H9 (cell line): ENCODE measurements around the gene CSNK1G1. TPM values are rescaled to one million over a fixed set of nuclear protein-coding genes. Genes with fewer than 3 reads are reported as not detected.

Experiments used
- DNase-seq: peaks from one replicate; pipeline ENCODE4 v3.0.0-alpha.2; 2017
- H2AFZ ChIP-seq: one replicate; pipeline ENCODE4 v1.6.1; 2013; ENCODE audit warnings: mild to moderate bottlenecking, low read length, control low read depth, moderate library complexity
- H2AK5ac ChIP-seq: 2 replicates; pipeline ENCODE4 v1.6.1; 2013; ENCODE audit warnings: low read length, control low read depth, mixed read lengths; ENCODE audit not compliant: insufficient read length
- H2BK120ac ChIP-seq: one replicate; pipeline ENCODE4 v1.6.1; 2013; ENCODE audit warnings: low read depth, mild to moderate bottlenecking, low read length, control low read depth, inconsistent platforms; ENCODE audit not compliant: poor library complexity, severe bottlenecking
- H2BK12ac ChIP-seq: 2 replicates; pipeline ENCODE4 v1.6.1; 2013; ENCODE audit warnings: low read length, control low read depth, mixed read lengths, low read depth; ENCODE audit not compliant: insufficient read length
- H2BK15ac ChIP-seq: 2 replicates; pipeline ENCODE4 v1.6.1; 2013; ENCODE audit warnings: low read depth, low read length, control low read depth
- H2BK20ac ChIP-seq: one replicate; pipeline ENCODE4 v1.6.1; 2013; ENCODE audit warnings: low read depth, mild to moderate bottlenecking, low read length, control low read depth, inconsistent platforms; ENCODE audit not compliant: poor library complexity, severe bottlenecking
- H2BK5ac ChIP-seq: 2 replicates; pipeline ENCODE4 v1.6.1; 2013; ENCODE audit warnings: low read length, control low read depth, mixed read lengths; ENCODE audit not compliant: insufficient read length
- H3K14ac ChIP-seq: 2 replicates; pipeline ENCODE4 v1.6.1; 2013; ENCODE audit warnings: low read length, control low read depth; ENCODE audit not compliant: insufficient read depth
- H3K18ac ChIP-seq: 2 replicates; pipeline ENCODE4 v1.6.1; 2013; ENCODE audit warnings: low read depth, mild to moderate bottlenecking, mixed read lengths, low read length, control low read depth; ENCODE audit not compliant: insufficient read length
- H3K23ac ChIP-seq: 2 replicates; pipeline ENCODE4 v1.6.1; 2013; ENCODE audit warnings: low read length, control low read depth, mixed read lengths, low read depth; ENCODE audit not compliant: insufficient read length
- H3K23me2 ChIP-seq: 2 replicates; pipeline ENCODE4 v1.6.1; 2013; ENCODE audit warnings: low read depth, mild to moderate bottlenecking, mixed read lengths, low read length, control low read depth; ENCODE audit not compliant: insufficient read length, poor library complexity, severe bottlenecking
- H3K27ac ChIP-seq: 2 replicates; pipeline ENCODE4 v1.5.1; 2013; ENCODE audit warnings: low read length, control low read depth, mixed read lengths, low read depth; ENCODE audit not compliant: insufficient read length
- H3K27me3 ChIP-seq: 2 replicates; pipeline ENCODE4 v1.6.1; 2013; ENCODE audit warnings: low read length, control low read depth, inconsistent platforms; ENCODE audit not compliant: insufficient read depth
- H3K4ac ChIP-seq: 2 replicates; pipeline ENCODE4 v1.6.1; 2013; ENCODE audit warnings: low read depth, mild to moderate bottlenecking, control low read depth, inconsistent platforms, low read length, moderate library complexity
- H3K4me1 ChIP-seq: 2 replicates; pipeline ENCODE4 v1.6.1; 2013; ENCODE audit warnings: low read length, control low read depth, inconsistent platforms; ENCODE audit not compliant: insufficient read depth
- H3K4me2 ChIP-seq: 2 replicates; pipeline ENCODE4 v1.6.1; 2013; ENCODE audit warnings: low read length, control low read depth, mixed read lengths; ENCODE audit not compliant: insufficient read length, insufficient read depth
- H3K56ac ChIP-seq: 2 replicates; pipeline ENCODE4 v1.6.1; 2013; ENCODE audit warnings: low read depth, mild to moderate bottlenecking, mixed read lengths, low read length, control low read depth; ENCODE audit not compliant: insufficient read length
- H3K79me1 ChIP-seq: 2 replicates; pipeline ENCODE4 v1.6.1; 2013; ENCODE audit warnings: low read depth, mild to moderate bottlenecking, moderate library complexity, low read length, control low read depth, inconsistent platforms; ENCODE audit not compliant: insufficient read depth, poor library complexity, severe bottlenecking
- H3K79me2 ChIP-seq: 2 replicates; pipeline ENCODE4 v1.6.1; 2013; ENCODE audit warnings: low read length, control low read depth, inconsistent platforms; ENCODE audit not compliant: insufficient read depth
- H3K9ac ChIP-seq: 2 replicates; pipeline ENCODE4 v1.6.1; 2013; ENCODE audit warnings: low read length, control low read depth, mixed read lengths; ENCODE audit not compliant: insufficient read length; ENCODE audit errors: extremely low read depth
- H3K9me3 ChIP-seq: one replicate; pipeline ENCODE4 v1.6.1; 2013; ENCODE audit warnings: low read depth, low read length, inconsistent platforms; ENCODE audit not compliant: control insufficient read depth
- H3T11ph ChIP-seq: one replicate; pipeline ENCODE4 v1.6.1; 2013; ENCODE audit warnings: mild to moderate bottlenecking, low read length, control low read depth, inconsistent platforms
- H4K20me1 ChIP-seq: one replicate; pipeline ENCODE4 v1.6.1; 2013; ENCODE audit not compliant: control insufficient read depth, insufficient read length, insufficient read depth
- H4K5ac ChIP-seq: 2 replicates; pipeline ENCODE4 v1.6.1; 2013; ENCODE audit warnings: low read depth, mild to moderate bottlenecking, mixed read lengths, low read length, control low read depth; ENCODE audit not compliant: insufficient read length
- H4K8ac ChIP-seq: replicated peaks from 2 replicates; pipeline ENCODE4 v1.6.1; 2013; ENCODE audit warnings: low read length, control low read depth, mixed read lengths, low read depth; ENCODE audit not compliant: insufficient read length
- H4K91ac ChIP-seq: 2 replicates; pipeline ENCODE4 v1.6.1; 2013; ENCODE audit warnings: low read depth, mild to moderate bottlenecking, moderate library complexity, mixed read lengths, low read length, control low read depth; ENCODE audit not compliant: insufficient read length
- H3K27ac Mint-ChIP-seq, 3 experiments: 2 replicates in 2 of 3; 3 replicates in 1 of 3; pipeline ENCODE4 v1.8.0; 2020 to 2021; ENCODE audit warnings: mixed read lengths in 3 of 3, mild to moderate bottlenecking in 1 of 3, moderate library complexity in 1 of 3
- H3K27me3 Mint-ChIP-seq: 2 replicates; pipeline ENCODE4 v1.8.0; 2021; ENCODE audit warnings: low read depth, mild to moderate bottlenecking, moderate library complexity, mixed read lengths
- H3K36me3 Mint-ChIP-seq, 3 experiments: 2 replicates in 2 of 3; 3 replicates in 1 of 3; pipeline ENCODE4 v1.8.0; 2020 to 2021; ENCODE audit warnings: low read depth in 3 of 3, mixed read lengths in 3 of 3; ENCODE audit not compliant: insufficient read depth in 1 of 3
- H3K4me1 Mint-ChIP-seq, 2 experiments: 2 replicates each; pipeline ENCODE4 v1.8.0; 2020; ENCODE audit warnings: mixed read lengths in 2 of 2
- H3K4me3 Mint-ChIP-seq, 2 experiments: 2 replicates in 1 of 2; 3 replicates in 1 of 2; pipeline ENCODE4 v1.8.0; 2020 to 2021; ENCODE audit warnings: mild to moderate bottlenecking in 2 of 2, mixed read lengths in 2 of 2, moderate library complexity in 1 of 2
- H3K9me3 Mint-ChIP-seq, 2 experiments: 2 replicates in 1 of 2; 3 replicates in 1 of 2; pipeline ENCODE4 v1.8.0; 2020; ENCODE audit warnings: mild to moderate bottlenecking in 2 of 2, mixed read lengths in 2 of 2, moderate library complexity in 1 of 2
- CTCF ChIP-seq: fragments of 200-600 bp; sonication (generic); conservative IDR thresholded peaks from 3 replicates; pipeline ENCODE4 v1.8.0; 2021; ENCODE audit warnings: antibody characterized with exemption, mild to moderate bottlenecking
- WGBS: extraction: QIAGEN DNeasy Blood & Tissue Kit; methylation state at CpG from one replicate; pipeline ENCODE4 v1.1.7; 2013; ENCODE audit warnings: missing lambda C conversion rate, low lambda C conversion rate, mixed read lengths; ENCODE audit not compliant: insufficient read length; ENCODE audit errors: extremely low coverage; 5-methylcytosine and 5-hydroxymethylcytosine counted together
- total RNA-seq: library from RNA; stranded (reverse); gene quantifications from 2 replicates; pipeline ENCODE4 v1.2.1, GENCODE V29; 2021

The CSNK1G1 gene
- total RNA-seq, 1 experiment from 2014 or later = 17.1 TPM

GRCh38 chr15:64211696-64212095, 144.3 kb downstream of the CSNK1G1 start:
- Histone ChIP-seq H3K27ac (no peak overlapping the region), H3K18ac (no peak overlapping the region), H2BK20ac (no peak overlapping the region), H3K4me2 (no peak overlapping the region), H3K9ac (no peak overlapping the region), H4K5ac (no peak overlapping the region), H3K23me2 (no peaks in the 10 kb centered on the region), H2AK5ac (no peak overlapping the region), H3K79me1 (no peaks in the 10 kb centered on the region), H2BK12ac (no peak overlapping the region), H4K8ac (no peak overlapping the region), H3T11ph (no peak overlapping the region), H3K4me1 (no peaks in the 10 kb centered on the region), H3K23ac (no peak overlapping the region), H3K4ac (no peak overlapping the region), H2BK5ac (no peak overlapping the region), H4K20me1 (no peaks in the 10 kb centered on the region), H3K79me2 (no peaks in the 10 kb centered on the region), H3K56ac (no peak overlapping the region), H2AFZ (no peak overlapping the region), H2BK120ac (no peak overlapping the region), H4K91ac (no peak overlapping the region), H3K14ac (no peak overlapping the region), H3K27me3 (no peaks in the 10 kb centered on the region), H3K9me3 (no peaks in the 10 kb centered on the region), H2BK15ac (no peak overlapping the region)
- 0 out of 4 replicates have a peak, but pooled peaks cover 0 to 2% of the 10 kb centered on the region in 2 experiments for H3K4me1 Mint-ChIP-seq
- H3K9me3 Mint-ChIP-seq = no peaks in the 10 kb centered on the region
- no peak overlapping the region for H3K27ac Mint-ChIP-seq
- no peak for DNase-seq
- H3K36me3 Mint-ChIP-seq = peaks cover 0 to 19% (median 16%) of the 10 kb centered on the region in 3 experiments; a peak in 5 of 7 replicates
- no peaks in the 10 kb centered on the region for H3K27me3 Mint-ChIP-seq
- TF ChIP-seq CTCF = no peak
- WGBS = no CpG with 5 or more reads among the region's 2 CpGs
- H3K4me3 Mint-ChIP-seq = no peak overlapping the region
